SK-N-SH (cell line): ENCODE data around the gene RPS6KA1. TPM values are rescaled to one million over a fixed set of nuclear protein-coding genes. Genes with fewer than 3 reads are reported as not detected.

Experiments
- CTCF ChIA-PET: fragments of 300-600, 350-600 bp; formaldehyde crosslinking; extraction: SDS; loops from one replicate; lab custom pipeline; 2021; lab: Yijun Ruan, JAX
- POLR2A ChIA-PET: fragments of 350-600 bp; sonication (Branson Sonifier 250); formaldehyde crosslinking; extraction: SDS; loops from one replicate; lab custom pipeline; 2020; ENCODE audit warnings: antibody characterized with exemption, inconsistent platforms; lab: Yijun Ruan, JAX
- DNase-seq: peaks from one replicate; pipeline ENCODE4 v3.0.0; 2012
- H2AFZ ChIP-seq: fragments of 200-600 bp; sonication (generic); 2 replicates; pipeline ENCODE4 v1.8.1; 2016; ENCODE audit warnings: antibody characterized with exemption, mild to moderate bottlenecking, low read depth
- H3F3A ChIP-seq: fragments of 200-600 bp; sonication (generic); replicated peaks from 2 replicates; pipeline ENCODE3; 2016; ENCODE audit warnings: antibody characterized with exemption, mild to moderate bottlenecking; ENCODE audit not compliant: insufficient read depth
- H3K27ac ChIP-seq, 2 experiments: fragments of 200-500 bp in 1 of 2; fragments of 200-600 bp in 1 of 2; sonication (Bioruptor generic) in 1 of 2; sonication (generic), shearing (Covaris generic) in 1 of 2; 2 replicates each; pipeline versions ENCODE4 v1.5.1 to v1.6.1; 2014 to 2016; ENCODE audit warnings: low read depth in 2 of 2, inconsistent platforms in 1 of 2, low read length in 1 of 2, mild to moderate bottlenecking in 1 of 2, mixed read lengths in 1 of 2
- H3K27me3 ChIP-seq: fragments of 200-600 bp; sonication (generic), shearing (Covaris generic); 2 replicates; pipeline ENCODE4 v1.6.1; 2016; ENCODE audit warnings: mixed run types; ENCODE audit not compliant: insufficient read depth
- H3K36me3 ChIP-seq, 2 experiments: fragments of 200-500 bp in 1 of 2; fragments of 200-600 bp in 1 of 2; sonication (Bioruptor generic) in 1 of 2; sonication (generic) in 1 of 2; replicated peaks in 1 of 2; 2 replicates each; pipeline versions ENCODE3 to v1.5.1; 2014 to 2016; ENCODE audit warnings: low read length in 1 of 2, mild to moderate bottlenecking in 1 of 2; ENCODE audit not compliant: insufficient read depth in 2 of 2, control insufficient read depth in 1 of 2
- H3K4me1 ChIP-seq, 2 experiments: fragments of 200-500 bp in 1 of 2; fragments of 200-600 bp in 1 of 2; sonication (Bioruptor generic) in 1 of 2; sonication (generic), shearing (Covaris generic) in 1 of 2; 2 replicates each; pipeline versions ENCODE4 v1.5.1 to v1.6.1; 2014 to 2016; ENCODE audit warnings: low read depth in 1 of 2, low read length in 1 of 2, mixed run types in 1 of 2; ENCODE audit not compliant: insufficient read depth in 2 of 2, control insufficient read depth in 1 of 2
- H3K4me2 ChIP-seq: fragments of 200-600 bp; sonication (generic), shearing (Covaris generic); 2 replicates; pipeline ENCODE4 v1.6.1; 2017; ENCODE audit warnings: mixed run types
- H3K4me3 ChIP-seq, 2 experiments: fragments of 200-500 bp in 1 of 2; fragments of 200-600 bp in 1 of 2; sonication (Bioruptor generic) in 1 of 2; sonication (generic), shearing (Covaris generic) in 1 of 2; 2 replicates each; pipeline versions ENCODE4 v1.5.1 to v1.8.1; 2014 to 2016; ENCODE audit warnings: low read depth in 2 of 2, inconsistent platforms in 1 of 2, low read length in 1 of 2, mild to moderate bottlenecking in 1 of 2, mixed read lengths in 1 of 2, moderate library complexity in 1 of 2
- H3K79me2 ChIP-seq: fragments of 200-600 bp; sonication (generic); 2 replicates; pipeline ENCODE4 v1.8.1; 2017; ENCODE audit warnings: mild to moderate bottlenecking; ENCODE audit not compliant: insufficient read depth
- H3K9ac ChIP-seq: fragments of 200-600 bp; sonication (generic); 2 replicates; pipeline ENCODE4 v1.6.1; 2017; ENCODE audit warnings: mixed run types
- H3K9me2 ChIP-seq: fragments of 200-600 bp; sonication (generic); 2 replicates; pipeline ENCODE4 v1.6.1; 2017; ENCODE audit warnings: mixed run types
- H3K9me3 ChIP-seq: fragments of 200-600 bp; sonication (generic); 2 replicates; pipeline ENCODE4 v1.6.1; 2017; ENCODE audit warnings: mixed run types, mild to moderate bottlenecking, moderate library complexity
- H4K20me1 ChIP-seq: fragments of 200-600 bp; sonication (generic); 2 replicates; pipeline ENCODE4 v1.6.1; 2017; ENCODE audit warnings: mild to moderate bottlenecking, mixed run types; ENCODE audit not compliant: insufficient read depth
- FOXJ3 ChIP-seq: sonication (generic); formaldehyde crosslinking; IDR thresholded peaks from 2 replicates; pipeline ENCODE4 v1.5.1; 2020; ENCODE audit warnings: mild to moderate bottlenecking, missing genetic modification reagents
- NFIC ChIP-seq: IDR thresholded peaks from 2 replicates; pipeline ENCODE4 v1.4.0; 2012; ENCODE audit warnings: borderline replicate concordance
- RAD21 ChIP-seq: IDR thresholded peaks from 2 replicates; pipeline ENCODE4 v1.6.1; 2012; ENCODE audit warnings: mild to moderate bottlenecking, low read length
- RCOR1 ChIP-seq: fragments of 150-350 bp; IDR thresholded peaks from 2 replicates; pipeline ENCODE4 v1.6.1; 2017; ENCODE audit warnings: antibody characterized with exemption, low read length
- TEAD4 ChIP-seq: IDR thresholded peaks from 2 replicates; pipeline ENCODE4 v1.4.0; 2012; ENCODE audit warnings: mild to moderate bottlenecking, borderline replicate concordance; ENCODE audit not compliant: insufficient read depth
- WGBS: methylation state at CpG from one replicate; pipeline ENCODE4 v1.1.6; 2017; ENCODE audit warnings: low lambda C conversion rate; 5-methylcytosine and 5-hydroxymethylcytosine counted together
- polyA plus RNA-seq, 3 experiments: library from polyadenylated mRNA; depleted of rRNA; stranded (reverse); fragments of >200 nt; gene quantifications; 2 replicates each; pipeline ENCODE4 v1.2.3, GENCODE V29; 2012
- TF ChIP-seq, protein P1 (sequence below): IDR thresholded peaks from 2 replicates; pipeline ENCODE4; 2012
- TF ChIP-seq, protein P2 (sequence below): IDR thresholded peaks from 2 replicates; pipeline ENCODE4 v1.4.0; 2012; ENCODE audit warnings: low read depth, borderline replicate concordance
- TF ChIP-seq, protein P3 (sequence below): IDR thresholded peaks from 2 replicates; pipeline ENCODE4 v1.4.0; 2012; ENCODE audit warnings: low read depth

RPS6KA1 gene
- polyA plus RNA-seq, 1 of the 3 experiments (the other 2 are of a cell fraction): 9.7 TPM

DNA sequence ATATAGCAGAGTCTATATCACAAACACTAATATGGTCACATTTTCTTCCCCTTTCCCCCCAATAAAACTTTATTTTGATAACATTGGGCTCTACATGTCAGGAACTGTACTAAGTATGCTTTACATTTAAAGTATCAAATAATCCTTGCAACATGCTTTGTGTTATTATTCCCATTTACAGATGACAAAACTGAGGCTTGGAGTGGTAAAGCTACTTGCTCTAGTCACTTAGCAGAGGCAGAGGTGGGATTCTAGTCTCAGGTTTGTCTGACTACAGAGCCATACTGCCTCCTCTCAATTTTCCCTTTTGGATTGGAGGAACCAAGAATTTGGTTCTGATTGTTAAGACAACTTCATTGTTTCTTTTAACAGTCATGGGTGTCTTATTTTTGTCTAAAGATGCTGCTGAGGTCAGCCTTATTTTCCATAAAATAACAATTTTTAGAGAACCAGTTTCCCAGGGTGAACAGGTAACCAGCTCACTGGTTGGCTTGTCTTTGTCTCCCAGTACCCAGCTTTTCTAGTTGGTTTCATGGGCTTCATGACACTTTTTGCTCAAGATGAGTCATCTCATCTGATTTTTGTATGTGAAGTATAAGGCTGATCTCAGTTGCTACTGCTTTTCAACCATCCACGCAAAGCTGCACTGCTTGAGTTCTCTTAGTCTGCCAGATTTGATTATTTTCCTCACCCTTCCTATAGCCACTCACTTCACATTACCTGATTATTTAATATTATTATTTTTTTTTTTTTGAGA, 85.3 kb downstream of the RPS6KA1 start:
- POLR2A ChIA-PET: interaction anchor here (0.6 kb wide), 1 partner anchor 14 kb away, joined by 3 read pairs; no protein-coding TSS in a partner anchor
- no peaks in the 10 kb centered on the region for H3K27me3 ChIP-seq
- TF ChIP-seq, protein P1, sequence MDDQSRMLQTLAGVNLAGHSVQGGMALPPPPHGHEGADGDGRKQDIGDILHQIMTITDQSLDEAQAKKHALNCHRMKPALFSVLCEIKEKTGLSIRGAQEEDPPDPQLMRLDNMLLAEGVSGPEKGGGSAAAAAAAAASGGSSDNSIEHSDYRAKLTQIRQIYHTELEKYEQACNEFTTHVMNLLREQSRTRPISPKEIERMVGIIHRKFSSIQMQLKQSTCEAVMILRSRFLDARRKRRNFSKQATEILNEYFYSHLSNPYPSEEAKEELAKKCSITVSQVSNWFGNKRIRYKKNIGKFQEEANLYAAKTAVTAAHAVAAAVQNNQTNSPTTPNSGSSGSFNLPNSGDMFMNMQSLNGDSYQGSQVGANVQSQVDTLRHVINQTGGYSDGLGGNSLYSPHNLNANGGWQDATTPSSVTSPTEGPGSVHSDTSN: no peak
- TF ChIP-seq FOXJ3: no peak
- TF ChIP-seq, protein P2, sequence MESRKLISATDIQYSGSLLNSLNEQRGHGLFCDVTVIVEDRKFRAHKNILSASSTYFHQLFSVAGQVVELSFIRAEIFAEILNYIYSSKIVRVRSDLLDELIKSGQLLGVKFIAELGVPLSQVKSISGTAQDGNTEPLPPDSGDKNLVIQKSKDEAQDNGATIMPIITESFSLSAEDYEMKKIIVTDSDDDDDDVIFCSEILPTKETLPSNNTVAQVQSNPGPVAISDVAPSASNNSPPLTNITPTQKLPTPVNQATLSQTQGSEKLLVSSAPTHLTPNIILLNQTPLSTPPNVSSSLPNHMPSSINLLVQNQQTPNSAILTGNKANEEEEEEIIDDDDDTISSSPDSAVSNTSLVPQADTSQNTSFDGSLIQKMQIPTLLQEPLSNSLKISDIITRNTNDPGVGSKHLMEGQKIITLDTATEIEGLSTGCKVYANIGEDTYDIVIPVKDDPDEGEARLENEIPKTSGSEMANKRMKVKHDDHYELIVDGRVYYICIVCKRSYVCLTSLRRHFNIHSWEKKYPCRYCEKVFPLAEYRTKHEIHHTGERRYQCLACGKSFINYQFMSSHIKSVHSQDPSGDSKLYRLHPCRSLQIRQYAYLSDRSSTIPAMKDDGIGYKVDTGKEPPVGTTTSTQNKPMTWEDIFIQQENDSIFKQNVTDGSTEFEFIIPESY: no peak
- no peak for TF ChIP-seq RCOR1
- TF ChIP-seq, all 33 proteins: peak for 0
- H3K36me3 ChIP-seq: no peaks in the 10 kb centered on the region
- no peaks in the 10 kb centered on the region for H3K9me3 ChIP-seq
- H2AFZ ChIP-seq: no peak overlapping the region
- no peak overlapping the region for H3K9ac ChIP-seq
- CTCF ChIA-PET: interaction anchor here (0.6 to 2.1 kb wide), 7 partner anchors 15 to 175 kb away, joined by 3 to 17 read pairs (median 4); no protein-coding TSS in a partner anchor
- 88% methylated on average over 1 of the region's 1 CpG for WGBS
- H3K4me2 ChIP-seq: no peak overlapping the region
- peaks cover 8% of the 10 kb centered on the region for H3F3A ChIP-seq
- no peak overlapping the region for H3K4me3 ChIP-seq
- no peak overlapping the region for H3K27ac ChIP-seq
- no peaks in the 10 kb centered on the region for H3K79me2 ChIP-seq
- H3K9me2 ChIP-seq: no peaks in the 10 kb centered on the region
- no peak for DNase-seq
- H3K4me1 ChIP-seq: peaks cover 0 to 2% of the 10 kb centered on the region in 2 experiments; a peak in 2 of 4 replicates
- no peaks in the 10 kb centered on the region for H4K20me1 ChIP-seq

DNA sequence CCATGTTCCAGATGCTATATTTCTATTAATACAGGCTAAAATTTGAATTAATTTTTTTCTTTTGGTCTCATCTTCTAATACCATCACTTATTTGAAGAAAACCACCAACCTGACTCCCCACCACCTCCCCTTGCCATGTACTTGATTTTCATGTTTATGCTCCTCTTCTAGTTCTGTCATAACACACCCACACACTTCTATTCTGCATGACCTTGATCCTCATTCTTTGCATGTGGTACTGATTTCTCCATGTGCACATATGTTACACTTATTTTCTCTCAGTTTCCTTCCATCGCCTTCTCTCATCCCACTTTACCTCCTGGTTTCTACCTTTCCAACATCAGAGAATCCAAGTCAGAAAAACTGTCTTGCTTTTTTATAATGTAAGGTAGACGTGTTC, 87.3 kb downstream of the RPS6KA1 start:
- peaks cover 14% of the 10 kb centered on the region for H3F3A ChIP-seq
- H3K4me2 ChIP-seq: no peak overlapping the region
- DNase-seq: no peak
- no peaks in the 10 kb centered on the region for H3K27me3 ChIP-seq
- no peaks in the 10 kb centered on the region for H3K79me2 ChIP-seq
- TF ChIP-seq TEAD4 (no peak), RAD21 (no peak), FOXJ3 (no peak), NFIC (no peak)
- TF ChIP-seq, protein P3, sequence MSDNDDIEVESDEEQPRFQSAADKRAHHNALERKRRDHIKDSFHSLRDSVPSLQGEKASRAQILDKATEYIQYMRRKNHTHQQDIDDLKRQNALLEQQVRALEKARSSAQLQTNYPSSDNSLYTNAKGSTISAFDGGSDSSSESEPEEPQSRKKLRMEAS: no peak
- CTCF ChIA-PET: interaction anchor here (1.0 kb wide), 1 partner anchor 171 kb away, joined by 4 read pairs; the partner anchor contains the start of gene PIGV
- H3K9me3 ChIP-seq: no peaks in the 10 kb centered on the region
- peaks cover 0 to 4% of the 10 kb centered on the region in 2 experiments; a peak in 2 of 4 replicates for H3K4me1 ChIP-seq
- no peaks in the 10 kb centered on the region for H3K9me2 ChIP-seq
- no peak overlapping the region for H3K4me3 ChIP-seq
- no peak overlapping the region for H2AFZ ChIP-seq
- H4K20me1 ChIP-seq: no peaks in the 10 kb centered on the region
- POLR2A ChIA-PET: no interaction called here
- H3K9ac ChIP-seq: no peak overlapping the region
- no peaks in the 10 kb centered on the region for H3K36me3 ChIP-seq
- no peak overlapping the region for H3K27ac ChIP-seq
- WGBS: 83% methylated on average over 2 of the region's 2 CpGs
